Measurements from ENCODE around the gene GNB1L.

DNA sequence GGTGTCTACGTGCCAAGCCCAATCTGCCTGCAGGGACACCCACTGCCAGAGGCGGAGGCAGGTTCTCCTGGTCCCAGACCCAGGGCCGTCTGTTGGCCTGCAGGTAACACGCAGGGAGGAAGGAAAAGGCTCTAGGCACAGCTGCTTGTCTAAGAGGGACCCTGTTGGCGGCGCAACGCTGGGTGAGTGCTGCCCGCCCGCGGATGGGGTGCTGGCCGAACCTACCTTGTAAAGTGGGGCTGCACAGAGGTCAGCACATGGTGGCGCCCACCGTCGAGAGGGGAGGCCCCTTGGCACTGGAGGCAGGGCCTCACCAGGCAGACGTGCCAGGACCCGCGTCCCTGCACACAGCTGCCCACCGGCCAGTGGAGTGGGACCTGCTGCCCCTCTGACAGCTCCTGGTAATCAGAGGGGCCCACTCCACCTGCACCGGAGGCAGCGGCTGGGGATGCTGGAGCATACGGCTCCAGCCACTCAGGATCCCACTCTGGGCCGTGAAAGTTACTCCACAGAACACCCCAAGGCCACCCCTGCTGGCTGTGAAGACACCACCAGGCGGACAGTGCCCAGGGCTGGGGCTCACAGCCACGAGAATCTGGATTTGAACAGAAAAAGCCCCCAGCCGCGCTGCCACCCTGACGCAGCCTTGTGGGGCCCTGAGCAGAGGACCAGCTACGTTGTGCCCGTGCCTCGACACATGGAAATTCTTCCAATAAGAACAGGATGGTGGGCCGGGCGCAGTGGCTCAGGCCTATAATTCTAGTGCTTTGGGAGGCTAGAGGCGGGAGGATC is 70.1 kb downstream of the GNB1L start:
- no peak for TF ChIP-seq YY1 (IDR thresholded peaks at IDR 0.05; ENCODE audit: insufficient read depth, insufficient read length)
- no peak for TF ChIP-seq SUZ12 (IDR thresholded peaks at IDR 0.05; ENCODE audit: extremely low read depth, insufficient read depth, insufficient read length)
- no peak for TF ChIP-seq ZNF274 (IDR thresholded peaks at IDR 0.05; ENCODE audit: low read depth, low read length)

Data from NT2/D1 (cell line).